LNCAP (cell line): ENCODE measurements around the gene FAM186B.

Source experiments
- CTCF ChIP-seq: fragments of 450-650 bp; IDR thresholded peaks from 2 replicates; pipeline ENCODE4 v1.5.1; 2017; ENCODE audit warnings: mild to moderate bottlenecking

Gene FAM186B

GRCh38 chr12:49623142-49623904 is 17.9 kb upstream of the FAM186B start, which contains the start of gene PRPF40B:
TSS of gene PRPF40B (plus strand) at chr12:49623561. CDS start at chr12:49623591, 30 bp downstream.
- TF ChIP-seq CTCF: peak; percentile 40; the same call in 1 of the 2 replicates

GRCh38 chr12:49622501-49623141 is 17.2 kb upstream of the FAM186B start:
- no peak for TF ChIP-seq CTCF

GRCh38 chr12:49621651-49622500 is 16.4 kb upstream of the FAM186B start:
- no peak for TF ChIP-seq CTCF

GRCh38 chr12:49619286-49619685 is 13.8 kb upstream of the FAM186B start:
- no peak for TF ChIP-seq CTCF

GRCh38 chr12:49618576-49618975 is 13.1 kb upstream of the FAM186B start:
- TF ChIP-seq CTCF: no peak

- no peak for TF ChIP-seq CTCF
Observed at GRCh38 chr12:49616533-49617219, 11.2 kb upstream of the FAM186B start.

GRCh38 chr12:49615725-49616124 is 10.3 kb upstream of the FAM186B start:
- no peak for TF ChIP-seq CTCF
